Uterus (tissue), 2 donors: ENCODE data around the gene U2SURP.

ENCODE experiments used
- CTCF ChIP-seq, 4 experiments: fragments of 200-600 bp in 2 of 4; fragments of 450-650 bp in 2 of 4; sonication (generic) in 2 of 4; IDR thresholded peaks; one replicate each; pipeline ENCODE4 v1.5.1; 2016 to 2019; ENCODE audit warnings: antibody characterized with exemption in 4 of 4, mild to moderate bottlenecking in 2 of 4, moderate library complexity in 1 of 4
- POLR2A ChIP-seq, 2 donors: fragments of 450-650 bp; IDR thresholded peaks; one replicate each; pipeline ENCODE4 v1.6.1; 2016; ENCODE audit warnings: antibody characterized with exemption in 2 of 2, mild to moderate bottlenecking in 1 of 2, moderate library complexity in 1 of 2

- TF ChIP-seq CTCF (IDR thresholded peaks at IDR 0.05): no peak
- TF ChIP-seq POLR2A (IDR thresholded peaks at IDR 0.05): no peak
Observed at GRCh38 chr3:143083781-143084180, 82.4 kb downstream of the U2SURP start.
